Endothelial cell of umbilical vein (primary cell): Measurements from ENCODE around the gene AGR2. TPM values are rescaled to one million over a fixed set of nuclear protein-coding genes. Genes with fewer than 3 reads are reported as not detected.

Experiments used
- BruUV-seq: library from RNA; stranded (reverse); fragments of 400-500 nt; replicated peaks from 2 replicates; lab custom pipeline; 2021; lab: Mats Ljungman, UMichigan
- CTCF ChIA-PET: fragments of 300-600, 350-600 bp; sonication (Branson Sonifier 250); formaldehyde crosslinking; loops from one replicate; lab custom pipeline; 2021; ENCODE audit warnings: antibody characterized with exemption, inconsistent platforms; lab: Charles Lee
- POLR2A ChIA-PET: fragments of 300-600, 350-600 bp; sonication (Branson Sonifier 250); formaldehyde crosslinking; loops from one replicate; lab custom pipeline; 2021; ENCODE audit warnings: antibody characterized with exemption, inconsistent platforms; lab: Charles Lee
- DNase-seq: peaks from one replicate; pipeline ENCODE4 v3.0.0-alpha.2; 2011; ENCODE audit warnings: low read depth, low spot score
- FAIRE-seq: peaks from 2 replicates; lab custom pipeline; 2011; peaks lifted over from hg19 to GRCh38; lab: Jason Lieb, UNC
- H2AFZ ChIP-seq: 2 replicates; pipeline ENCODE4 v1.6.0; 2012; ENCODE audit warnings: low read depth, low read length, control low read depth, inconsistent platforms
- H3K27ac ChIP-seq: 2 replicates; pipeline ENCODE4 v1.5.1; 2011; ENCODE audit warnings: low read depth, mild to moderate bottlenecking, control low read depth, low read length, moderate library complexity; ENCODE audit not compliant: insufficient read depth
- H3K27me3 ChIP-seq, 2 experiments: 2 replicates each; pipeline versions ENCODE4 v1.6.0 to v1.6.1; 2011; ENCODE audit warnings: low read length in 2 of 2, mixed read lengths in 1 of 2; ENCODE audit not compliant: control insufficient read depth in 2 of 2, insufficient read depth in 2 of 2
- H3K36me3 ChIP-seq, 2 experiments: 2 replicates in 1 of 2; 3 replicates in 1 of 2; pipeline ENCODE4 v1.5.1; 2011; ENCODE audit warnings: low read length in 2 of 2, mild to moderate bottlenecking in 1 of 2, moderate library complexity in 1 of 2; ENCODE audit not compliant: control insufficient read depth in 2 of 2, insufficient read depth in 2 of 2; ENCODE audit errors: extremely low read depth in 1 of 2
- H3K4me1 ChIP-seq: 3 replicates; pipeline ENCODE4 v1.5.1; 2011; ENCODE audit warnings: mild to moderate bottlenecking, low read length; ENCODE audit not compliant: control insufficient read depth, insufficient read depth; ENCODE audit errors: extremely low read depth
- H3K4me2 ChIP-seq: 2 replicates; pipeline ENCODE4 v1.6.1; 2011; ENCODE audit warnings: low read length, control low read depth, mixed read lengths; ENCODE audit not compliant: insufficient read depth
- H3K4me3 ChIP-seq, 3 experiments: fragments of 200-600 bp in 1 of 3; sonication (generic), shearing (Covaris generic) in 1 of 3; replicated peaks in 1 of 3; 2 replicates each; pipeline ENCODE4 v1.5.1; 2011 to 2016; ENCODE audit warnings: control low read depth in 3 of 3, low read length in 3 of 3, mild to moderate bottlenecking in 2 of 3, inconsistent platforms in 1 of 3, low read depth in 1 of 3, moderate library complexity in 1 of 3; ENCODE audit not compliant: insufficient read depth in 1 of 3
- H3K79me2 ChIP-seq: 2 replicates; pipeline ENCODE4 v1.6.0; 2012; ENCODE audit warnings: low read length, inconsistent platforms; ENCODE audit not compliant: control insufficient read depth, insufficient read depth
- H3K9ac ChIP-seq: replicated peaks from 2 replicates; pipeline ENCODE3; 2011; ENCODE audit warnings: low read length, control low read depth; ENCODE audit not compliant: insufficient read depth; ENCODE audit errors: extremely low read depth
- H3K9me1 ChIP-seq: replicated peaks from 3 replicates; pipeline ENCODE4 v1.6.0; 2011; ENCODE audit warnings: mild to moderate bottlenecking, low read length; ENCODE audit not compliant: control insufficient read depth, insufficient read depth; ENCODE audit errors: extremely low read depth
- H3K9me3 ChIP-seq: replicated peaks from 2 replicates; pipeline ENCODE4 v1.5.1; 2012; ENCODE audit warnings: low read length, inconsistent platforms; ENCODE audit not compliant: control insufficient read depth, insufficient read depth
- H4K20me1 ChIP-seq: replicated peaks from 2 replicates; pipeline ENCODE3; 2011; ENCODE audit warnings: mild to moderate bottlenecking, low read length; ENCODE audit not compliant: control insufficient read depth, insufficient read depth; ENCODE audit errors: extremely low read depth
- EZH2 ChIP-seq: IDR thresholded peaks from 2 replicates; pipeline ENCODE4 v1.6.1; 2012; ENCODE audit warnings: borderline replicate concordance, low read depth, mild to moderate bottlenecking, moderate library complexity, low read length, inconsistent platforms; ENCODE audit not compliant: severe bottlenecking
- FOS ChIP-seq: IDR thresholded peaks from 2 replicates; pipeline ENCODE4 v1.6.1; 2011; ENCODE audit warnings: mild to moderate bottlenecking, low read length, moderate library complexity, borderline replicate concordance; ENCODE audit not compliant: insufficient read depth
- GATA2 ChIP-seq: IDR thresholded peaks from 2 replicates; pipeline ENCODE4 v1.7.0; 2011; ENCODE audit warnings: low read depth, mild to moderate bottlenecking, moderate library complexity, mixed read lengths, low read length; ENCODE audit not compliant: insufficient read length, insufficient read depth
- JUN ChIP-seq: IDR thresholded peaks from 2 replicates; pipeline ENCODE4 v1.6.1; 2011; ENCODE audit warnings: borderline replicate concordance, low read depth; ENCODE audit not compliant: insufficient read length, insufficient read depth
- MYC ChIP-seq: IDR thresholded peaks from one replicate; pipeline ENCODE4 v1.6.1; 2011; ENCODE audit warnings: mild to moderate bottlenecking, low read depth, low read length
- POLR2A ChIP-seq: IDR thresholded peaks from 2 replicates; pipeline ENCODE4 v1.6.1; 2012; ENCODE audit warnings: low read depth, mild to moderate bottlenecking, control low read depth, low read length
- POLR2AphosphoS5 ChIP-seq: IDR thresholded peaks from 2 replicates; pipeline ENCODE4 v1.6.1; 2012; ENCODE audit warnings: low read depth, mild to moderate bottlenecking, control low read depth, low read length, moderate library complexity; ENCODE audit not compliant: insufficient read depth
- dilution Hi-C: fragments of 300-500 bp; cut with MboI; formaldehyde crosslinking; loops from one replicate; pipeline ENCODE4 v1.15.0; 2019; ENCODE audit warnings: low sequenced_read_pairs; ENCODE audit not compliant: extremely low pct_ligation_motif_present
- intact Hi-C: fragments of 100-400 bp; cut with micrococcal nuclease; formaldehyde crosslinking; loops from one replicate; pipeline ENCODE4 v1.10.0; 2022
- polyA plus RNA-seq, 4 experiments: library from polyadenylated mRNA; depleted of rRNA in 3 of 4; stranded (reverse) in 3 of 4; unstranded in 1 of 4; fragments of >200 nt; gene quantifications; 2 replicates each; pipeline versions ENCODE4 v1.2.1 to v1.2.3, GENCODE V29; 2011 to 2012; ENCODE audit warnings: missing spikeins in 1 of 4
- total RNA-seq: library from RNA; stranded (reverse); gene quantifications from 2 replicates; pipeline ENCODE4 v1.2.3, GENCODE V29; 2021
- TF ChIP-seq, protein P1 (sequence below), 2 donors: IDR thresholded peaks; 1 replicate in 1 of 2; 2 replicates in 1 of 2; pipeline ENCODE4 v1.5.1; 2011; ENCODE audit warnings: low read length in 2 of 2, mild to moderate bottlenecking in 2 of 2, moderate library complexity in 2 of 2, control low read depth in 1 of 2, inconsistent platforms in 1 of 2, low read depth in 1 of 2; ENCODE audit not compliant: insufficient read depth in 1 of 2; ENCODE audit errors: extremely low read depth in 1 of 2
- TF ChIP-seq, protein P2 (sequence below): IDR thresholded peaks from 2 replicates; pipeline ENCODE4 v1.6.1; 2011; ENCODE audit not compliant: insufficient read depth, insufficient read length

Gene AGR2
- total and polyA plus RNA-seq, 2 donors (not counting 3 experiments of a cell fraction or from before 2014, with no cell fraction given): not detected

DNA sequence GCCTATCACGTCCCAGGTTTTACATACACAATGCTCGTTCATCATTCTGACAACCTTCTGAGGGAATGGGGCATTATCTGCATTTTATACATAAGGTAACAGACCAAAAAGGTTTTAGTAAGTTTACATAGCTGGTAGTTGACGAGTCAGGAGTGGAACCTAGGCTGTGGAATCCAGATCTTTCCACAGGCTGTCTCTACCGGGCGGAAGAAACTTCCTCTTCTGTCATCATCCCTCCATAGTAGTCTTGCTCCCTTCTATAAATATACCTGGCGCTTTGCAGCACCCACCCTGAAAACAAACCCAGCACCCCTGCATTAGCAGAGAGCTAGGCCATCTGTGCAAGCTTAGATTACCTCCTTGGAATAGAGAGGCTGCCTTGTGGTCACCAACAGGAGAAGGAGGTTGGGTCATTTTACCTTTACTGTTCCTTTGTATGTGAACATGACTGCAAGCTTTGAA is 49.9 kb downstream of the AGR2 start:
- H4K20me1 ChIP-seq: no peaks in the 10 kb centered on the region
- POLR2A ChIA-PET: no interaction called here
- dilution Hi-C loops: no loop called here
- CTCF ChIA-PET: interaction anchor here (1.3 to 3.1 kb wide), 3 partner anchors 11 to 190 kb away, joined by 3 to 8 read pairs (median 7); no protein-coding TSS in a partner anchor
- no peaks in the 10 kb centered on the region for H3K9me3 ChIP-seq
- H3K4me2 ChIP-seq: peak overlapping the region; percentile 97
- no TSS peak for BruUV-seq
- DNase-seq (no peak), FAIRE-seq (no peak)
- no peak overlapping the region for H3K27ac ChIP-seq
- H3K36me3 ChIP-seq: no peaks in the 10 kb centered on the region
- H3K27me3 ChIP-seq: no peaks in the 10 kb centered on the region
- no peak for TF ChIP-seq JUN
- no peak for TF ChIP-seq GATA2
- TF ChIP-seq POLR2A: no peak
- TF ChIP-seq, protein P1, sequence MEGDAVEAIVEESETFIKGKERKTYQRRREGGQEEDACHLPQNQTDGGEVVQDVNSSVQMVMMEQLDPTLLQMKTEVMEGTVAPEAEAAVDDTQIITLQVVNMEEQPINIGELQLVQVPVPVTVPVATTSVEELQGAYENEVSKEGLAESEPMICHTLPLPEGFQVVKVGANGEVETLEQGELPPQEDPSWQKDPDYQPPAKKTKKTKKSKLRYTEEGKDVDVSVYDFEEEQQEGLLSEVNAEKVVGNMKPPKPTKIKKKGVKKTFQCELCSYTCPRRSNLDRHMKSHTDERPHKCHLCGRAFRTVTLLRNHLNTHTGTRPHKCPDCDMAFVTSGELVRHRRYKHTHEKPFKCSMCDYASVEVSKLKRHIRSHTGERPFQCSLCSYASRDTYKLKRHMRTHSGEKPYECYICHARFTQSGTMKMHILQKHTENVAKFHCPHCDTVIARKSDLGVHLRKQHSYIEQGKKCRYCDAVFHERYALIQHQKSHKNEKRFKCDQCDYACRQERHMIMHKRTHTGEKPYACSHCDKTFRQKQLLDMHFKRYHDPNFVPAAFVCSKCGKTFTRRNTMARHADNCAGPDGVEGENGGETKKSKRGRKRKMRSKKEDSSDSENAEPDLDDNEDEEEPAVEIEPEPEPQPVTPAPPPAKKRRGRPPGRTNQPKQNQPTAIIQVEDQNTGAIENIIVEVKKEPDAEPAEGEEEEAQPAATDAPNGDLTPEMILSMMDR (IDR thresholded peaks at IDR 0.05; ENCODE audit: extremely low read depth in 1 of 2, insufficient read depth in 1 of 2, low read depth in 1 of 2, low read length in 2 of 2): no peak
- no peak for TF ChIP-seq FOS
- TF ChIP-seq MYC: no peak
- TF ChIP-seq, protein P2, sequence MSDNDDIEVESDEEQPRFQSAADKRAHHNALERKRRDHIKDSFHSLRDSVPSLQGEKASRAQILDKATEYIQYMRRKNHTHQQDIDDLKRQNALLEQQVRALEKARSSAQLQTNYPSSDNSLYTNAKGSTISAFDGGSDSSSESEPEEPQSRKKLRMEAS: no peak
- TF ChIP-seq POLR2AphosphoS5: no peak
- TF ChIP-seq EZH2: no peak
- H2AFZ ChIP-seq: peak overlapping the region; percentile 96
- peak overlapping the region in 1 of 3 experiments; percentile 81 for H3K4me3 ChIP-seq
- intact Hi-C loops: loop anchor here (1.0 to 5.0 kb wide), 2 partner anchors 58 to 108 kb away; partner anchors contain the start of genes ANKMY2 and BZW2
- no peaks in the 10 kb centered on the region for H3K79me2 ChIP-seq
- peaks cover 12% of the 10 kb centered on the region for H3K4me1 ChIP-seq
- H3K9ac ChIP-seq: peak overlapping the region; percentile 71
- H3K9me1 ChIP-seq: peaks cover 2% of the 10 kb centered on the region
